Omental fat pad (tissue), 4 donors: ENCODE data around the gene KPNB1. TPM values are rescaled to one million over a fixed set of nuclear protein-coding genes. Genes with fewer than 3 reads are reported as not detected.

Experiments
- ATAC-seq: fragments of 150-250 bp; one replicate; pipeline ENCODE4 v1.9.1; 2016; ENCODE audit warnings: mild to moderate bottlenecking, moderate library complexity; ENCODE audit not compliant: low FRiP score
- DNase-seq: peaks from one replicate; pipeline ENCODE4 v3.0.0-alpha.2; 2019; ENCODE audit warnings: low spot score
- total RNA-seq, 4 donors: library from RNA; depleted of rRNA; stranded (reverse); fragments of >200 nt; gene quantifications; one replicate each; pipeline ENCODE4 v1.1.0, GENCODE V29; 2016
- TF ChIP-seq, protein P1 (sequence below), 3 donors: fragments of 450-650 bp; IDR thresholded peaks; one replicate each; pipeline ENCODE4 v1.5.1; 2016 to 2017; ENCODE audit warnings: antibody characterized with exemption in 3 of 3, mild to moderate bottlenecking in 3 of 3, moderate library complexity in 2 of 3

The KPNB1 gene
- total RNA-seq, 4 donors from 2014 or later: 193 to 335 (median 207) TPM

DNA sequence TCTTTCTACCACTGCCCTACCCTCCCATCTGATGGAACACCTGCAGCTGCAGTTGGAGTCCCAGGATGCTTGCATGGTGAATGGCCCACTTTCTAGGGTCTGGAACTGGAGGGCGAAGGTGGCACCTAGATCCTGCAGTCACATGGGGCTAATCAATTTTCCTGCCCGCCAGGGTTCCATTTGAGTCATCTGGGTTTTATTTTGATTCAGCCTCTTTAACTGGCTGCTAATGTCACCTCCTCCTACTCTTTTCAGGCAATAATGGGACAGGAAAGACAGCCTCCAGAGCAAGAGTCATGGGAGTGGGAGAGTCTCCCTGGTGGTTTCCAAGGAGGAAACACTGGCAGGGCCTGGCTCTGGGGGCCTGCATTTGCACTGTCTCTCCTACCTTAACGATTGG, 40.4 kb downstream of the KPNB1 start:
- TF ChIP-seq, protein P1, sequence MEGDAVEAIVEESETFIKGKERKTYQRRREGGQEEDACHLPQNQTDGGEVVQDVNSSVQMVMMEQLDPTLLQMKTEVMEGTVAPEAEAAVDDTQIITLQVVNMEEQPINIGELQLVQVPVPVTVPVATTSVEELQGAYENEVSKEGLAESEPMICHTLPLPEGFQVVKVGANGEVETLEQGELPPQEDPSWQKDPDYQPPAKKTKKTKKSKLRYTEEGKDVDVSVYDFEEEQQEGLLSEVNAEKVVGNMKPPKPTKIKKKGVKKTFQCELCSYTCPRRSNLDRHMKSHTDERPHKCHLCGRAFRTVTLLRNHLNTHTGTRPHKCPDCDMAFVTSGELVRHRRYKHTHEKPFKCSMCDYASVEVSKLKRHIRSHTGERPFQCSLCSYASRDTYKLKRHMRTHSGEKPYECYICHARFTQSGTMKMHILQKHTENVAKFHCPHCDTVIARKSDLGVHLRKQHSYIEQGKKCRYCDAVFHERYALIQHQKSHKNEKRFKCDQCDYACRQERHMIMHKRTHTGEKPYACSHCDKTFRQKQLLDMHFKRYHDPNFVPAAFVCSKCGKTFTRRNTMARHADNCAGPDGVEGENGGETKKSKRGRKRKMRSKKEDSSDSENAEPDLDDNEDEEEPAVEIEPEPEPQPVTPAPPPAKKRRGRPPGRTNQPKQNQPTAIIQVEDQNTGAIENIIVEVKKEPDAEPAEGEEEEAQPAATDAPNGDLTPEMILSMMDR (IDR thresholded peaks at IDR 0.05): no peak
- DNase-seq (no peak), ATAC-seq (no peak)

DNA sequence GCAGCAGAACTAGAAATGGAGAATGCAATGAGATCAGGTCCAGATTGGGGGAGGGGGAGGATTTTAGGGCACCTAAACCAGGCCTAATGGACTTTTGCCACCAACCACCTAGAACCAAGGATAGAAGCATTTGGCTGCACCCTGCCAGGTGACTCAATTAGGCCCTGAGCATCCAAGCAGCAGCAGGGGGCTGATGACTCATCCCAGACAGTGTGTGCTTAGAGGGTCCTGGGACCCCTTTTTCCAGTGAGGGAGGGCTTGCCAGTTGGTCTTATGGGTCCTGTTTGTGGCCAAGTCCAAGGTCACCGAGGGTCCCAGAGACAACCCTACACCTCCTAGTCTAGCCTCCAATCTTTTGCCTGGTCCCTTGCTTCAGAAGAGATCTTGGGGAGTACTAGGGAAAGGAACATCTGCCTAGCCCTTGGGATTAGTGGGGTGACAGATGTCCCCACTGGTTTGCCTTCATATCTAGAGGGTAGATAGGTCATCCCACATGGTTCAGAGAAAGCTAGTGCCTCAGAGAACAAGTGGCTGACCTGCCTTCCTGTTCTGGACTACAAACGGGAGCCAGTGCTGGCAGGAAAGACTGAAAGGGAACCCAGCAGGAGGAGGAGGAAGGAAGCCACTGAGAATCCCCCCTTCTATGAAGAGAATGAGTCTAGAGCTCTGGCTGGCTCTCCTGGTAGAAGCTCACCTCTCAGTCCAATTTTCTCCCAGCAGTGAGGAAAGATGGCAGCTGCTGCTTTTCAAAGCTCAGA, 42.6 kb downstream of the KPNB1 start:
- TF ChIP-seq, protein P1 (IDR thresholded peaks at IDR 0.05): no peak
- DNase-seq (no peak), ATAC-seq (no peak)

DNA sequence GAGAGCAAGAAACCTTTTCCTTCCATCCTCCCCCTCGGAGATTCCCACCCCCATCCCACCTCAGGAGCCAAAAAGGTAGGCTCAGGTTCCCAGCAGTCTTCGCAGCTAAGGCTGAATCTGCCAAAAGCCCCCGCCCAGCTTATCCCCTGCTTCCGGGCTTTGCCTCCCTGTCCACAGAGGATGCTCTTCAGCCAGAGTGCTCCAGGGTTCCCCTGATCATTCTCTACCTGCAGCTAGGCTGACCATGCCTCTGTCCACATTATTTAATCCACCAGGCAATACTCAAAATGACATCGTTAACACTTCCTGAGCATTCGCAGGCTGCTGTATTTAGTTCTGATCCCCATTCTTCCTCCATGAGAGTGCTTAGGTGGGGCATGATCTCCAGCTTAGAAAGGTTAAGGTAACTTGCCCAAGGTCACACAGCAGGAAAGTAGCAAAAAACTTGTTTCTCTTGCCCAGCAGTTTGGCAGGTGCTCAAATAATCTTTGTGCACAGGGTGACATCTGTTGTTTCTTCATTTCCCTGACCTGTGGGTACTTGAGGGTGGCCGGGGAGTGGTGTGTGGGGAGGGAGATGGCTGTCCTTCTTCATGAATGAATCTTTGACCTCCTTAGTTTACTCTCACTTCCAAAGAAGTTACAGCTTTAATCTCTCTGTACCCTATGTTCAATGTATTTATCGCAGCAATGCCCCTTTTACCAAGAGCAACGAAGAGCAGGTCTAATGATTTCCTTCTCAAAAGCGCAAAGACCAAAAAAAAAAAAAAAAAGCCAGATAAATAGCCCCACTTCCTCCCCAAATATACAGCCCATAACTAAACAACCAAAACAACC, 43.4 kb downstream of the KPNB1 start:
- TF ChIP-seq, protein P1 (IDR thresholded peaks at IDR 0.05): no peak
- DNase-seq (no peak), ATAC-seq (no peak)

DNA sequence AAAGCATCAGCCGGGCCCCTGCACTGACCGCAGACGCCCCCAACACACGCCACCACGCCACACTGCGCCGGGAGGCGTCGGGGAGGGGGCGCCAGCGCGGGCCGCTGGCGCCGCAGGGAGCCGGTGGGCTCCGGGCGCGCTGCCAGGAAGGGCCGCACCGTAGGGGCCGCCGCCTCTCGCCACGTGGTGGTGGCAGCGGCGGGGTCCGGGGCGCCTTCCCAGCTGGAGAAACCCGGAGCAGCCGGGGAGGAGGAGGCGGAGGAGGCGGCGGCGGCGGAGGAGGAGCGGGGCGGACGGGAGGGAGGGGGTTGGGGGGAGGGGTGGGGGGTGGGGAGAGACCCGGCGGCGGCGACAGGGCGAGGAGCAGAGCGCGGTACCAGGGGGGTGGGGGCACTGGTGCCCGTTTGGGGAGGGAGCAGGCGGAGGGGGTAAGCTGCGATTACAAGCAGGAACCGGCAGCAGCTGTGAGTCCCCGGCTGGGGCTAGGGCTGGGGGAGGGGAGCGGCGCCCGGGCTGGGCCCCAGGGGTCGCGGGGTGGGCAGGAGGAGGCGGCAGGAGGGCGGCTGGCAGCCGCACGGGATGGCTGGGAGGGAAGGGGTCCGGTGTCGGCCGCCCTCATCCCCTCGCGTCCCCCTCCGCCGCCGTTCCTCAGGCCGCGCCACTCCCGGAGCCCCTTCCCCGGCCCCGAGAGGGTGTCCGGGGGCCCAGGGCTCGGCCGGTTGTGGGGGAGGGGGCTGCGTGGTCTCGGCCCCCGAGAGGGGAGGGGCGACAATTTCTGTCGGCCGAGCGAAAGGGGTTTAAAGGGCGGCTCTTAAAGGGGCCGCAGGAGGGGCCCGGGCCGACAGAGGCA, 44.2 kb downstream of the KPNB1 start, which contains the start of gene TBKBP1:
TSS of gene TBKBP1 (plus strand) at position 431 of the 850 bp plus-strand sequence. CDS start 1,952 bp downstream, outside the sequence.
- DNase-seq (no peak), ATAC-seq (peak; percentile 17)
- TF ChIP-seq, protein P1 (IDR thresholded peaks at IDR 0.05): no peak

DNA sequence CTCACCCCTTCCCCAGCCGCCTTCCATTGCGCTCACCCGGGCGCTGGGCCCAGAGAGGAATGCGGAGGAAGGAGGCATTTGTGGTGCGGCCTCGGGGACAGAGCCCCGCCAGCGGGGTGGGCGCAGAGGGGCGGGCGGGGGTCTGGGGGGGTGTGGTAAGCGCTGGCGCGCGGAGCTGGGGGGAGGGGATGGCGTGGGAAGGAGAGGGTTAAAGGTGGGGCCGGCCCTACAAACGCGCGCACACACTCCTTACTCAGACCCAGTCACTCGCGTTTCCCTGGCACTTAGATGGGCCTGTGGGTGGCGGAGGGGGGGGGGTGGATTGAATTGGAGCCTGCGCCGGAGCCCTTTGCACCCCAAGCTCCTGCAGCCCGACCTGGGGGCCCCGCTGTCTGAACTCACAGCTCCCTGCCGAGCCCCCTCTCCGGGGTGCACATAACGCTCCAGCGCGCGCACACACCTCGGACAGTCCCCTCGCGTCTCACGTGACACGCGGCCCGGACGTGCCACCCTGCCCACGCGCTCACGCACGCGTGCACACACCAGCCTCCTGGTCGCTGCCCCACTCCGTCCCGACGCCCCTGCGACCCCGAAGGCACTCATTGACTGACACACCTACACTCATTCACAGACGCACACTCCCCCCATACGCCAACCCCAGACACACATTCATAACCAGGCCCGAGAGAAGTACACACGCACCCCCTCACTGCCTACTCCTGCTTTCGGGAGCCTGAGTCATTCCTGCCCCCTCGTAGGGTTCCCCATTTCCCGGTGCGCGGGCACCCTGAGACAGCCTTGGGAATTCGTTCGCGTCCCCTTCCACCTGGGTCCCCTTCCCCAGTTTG, 45.1 kb downstream of the KPNB1 start:
- TF ChIP-seq, protein P1 (IDR thresholded peaks at IDR 0.05): no peak
- DNase-seq (peak; percentile 50), ATAC-seq (peak; percentile 76)
